ENCODE results near the gene NATD1.

DNA sequence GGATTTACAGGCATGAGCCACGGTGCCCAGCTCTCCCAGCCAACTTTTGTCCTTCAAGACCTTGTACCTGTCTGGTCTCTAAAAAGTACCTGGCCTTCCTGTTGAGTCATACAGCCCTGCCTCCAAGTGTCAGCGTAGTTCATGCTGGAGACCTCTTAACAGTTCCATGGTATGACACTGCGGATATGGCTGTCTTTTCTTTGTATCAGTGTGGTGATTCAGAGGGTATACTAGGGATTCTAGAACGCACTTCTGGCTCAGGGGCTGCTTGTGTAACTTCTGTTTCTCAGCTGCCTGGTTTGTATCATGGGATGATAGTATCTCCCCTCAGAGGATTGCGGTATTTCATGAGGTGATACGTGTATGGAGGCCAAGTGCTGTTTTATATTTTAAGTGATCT lies 37.3 kb downstream of the NATD1 start:
- TF ChIP-seq CTCF (IDR thresholded peaks at IDR 0.05) (no peak), EP300 (IDR thresholded peaks at IDR 0.05) (no peak), POLR2AphosphoS5 (IDR thresholded peaks at IDR 0.05) (no peak), POLR2A (IDR thresholded peaks at IDR 0.05; ENCODE audit: low read depth) (no peak)
